GM12801 (cell line): ENCODE data around the gene ALX4.

Experiments used
- CTCF ChIP-seq: IDR thresholded peaks from one replicate; pipeline ENCODE4 v1.5.1; 2011; ENCODE audit warnings: control low read depth; ENCODE audit not compliant: insufficient read length; ENCODE audit errors: extremely low read depth

Gene ALX4

GRCh38 chr11:44349328-44349727 lies 39.4 kb upstream of the ALX4 start:
- TF ChIP-seq CTCF, result no peak

GRCh38 chr11:44348721-44349120 lies 38.8 kb upstream of the ALX4 start:
- no peak for TF ChIP-seq CTCF

GRCh38 chr11:44348114-44348513 lies 38.2 kb upstream of the ALX4 start:
- no peak for TF ChIP-seq CTCF

GRCh38 chr11:44347538-44347937 lies 37.6 kb upstream of the ALX4 start:
- no peak for TF ChIP-seq CTCF

GRCh38 chr11:44346983-44347382 lies 37.0 kb upstream of the ALX4 start:
- no peak for TF ChIP-seq CTCF

- TF ChIP-seq CTCF, result no peak
Measured at GRCh38 chr11:44345781-44346180, 35.8 kb upstream of the ALX4 start.

- no peak for TF ChIP-seq CTCF
Measured at GRCh38 chr11:44344921-44345320, 35.0 kb upstream of the ALX4 start.

GRCh38 chr11:44344423-44344820 lies 34.5 kb upstream of the ALX4 start:
- no peak for TF ChIP-seq CTCF
